WTC11 (cell line): ENCODE data around the gene PAFAH2.

Source experiments
- CBFB ChIP-seq: sonication (generic); formaldehyde crosslinking; IDR thresholded peaks from 2 replicates; pipeline ENCODE4 v1.8.1; 2022; ENCODE audit warnings: mild to moderate bottlenecking, low read depth, missing genetic modification reagents
- FOXK1 ChIP-seq: sonication (generic); formaldehyde crosslinking; IDR thresholded peaks from 2 replicates; pipeline ENCODE4 v1.8.0; 2022; ENCODE audit warnings: mild to moderate bottlenecking, moderate library complexity, missing genetic modification reagents
- FOXP1 ChIP-seq: sonication (generic); formaldehyde crosslinking; IDR thresholded peaks from 2 replicates; pipeline ENCODE4 v1.8.0; 2022; ENCODE audit warnings: missing genetic modification reagents, mild to moderate bottlenecking, moderate library complexity, borderline replicate concordance
- GABPB1 ChIP-seq: sonication (generic); formaldehyde crosslinking; IDR thresholded peaks from 2 replicates; pipeline ENCODE4 v1.8.1; 2023; ENCODE audit warnings: mild to moderate bottlenecking, missing genetic modification reagents
- TCF7 ChIP-seq: sonication (generic); formaldehyde crosslinking; IDR thresholded peaks from 2 replicates; pipeline ENCODE4 v1.8.0; 2022; ENCODE audit warnings: mild to moderate bottlenecking, low read depth, missing genetic modification reagents, moderate library complexity
- ZNF263 ChIP-seq: sonication (generic); formaldehyde crosslinking; IDR thresholded peaks from 2 replicates; pipeline ENCODE4 v1.8.1; 2022; ENCODE audit warnings: low read depth, mild to moderate bottlenecking, moderate library complexity, missing genetic modification reagents
- ZNF416 ChIP-seq: fragments of 250-450 bp; sonication (Bioruptor Pico); IDR thresholded peaks from 2 replicates; pipeline ENCODE4 v1.9.0; 2021; ENCODE audit warnings: mild to moderate bottlenecking, inconsistent platforms
- TF ChIP-seq, protein P1 (sequence below): sonication (generic); formaldehyde crosslinking; IDR thresholded peaks from 2 replicates; pipeline ENCODE4 v1.8.1; 2023; ENCODE audit warnings: mild to moderate bottlenecking, missing genetic modification reagents, moderate library complexity
- TF ChIP-seq, protein P2 (sequence below): fragments of 200-600 bp; IDR thresholded peaks from 2 replicates; pipeline ENCODE4 v1.8.0; 2022; ENCODE audit warnings: antibody characterized with exemption
- TF ChIP-seq, protein P3 (sequence below): sonication (generic); formaldehyde crosslinking; IDR thresholded peaks from 2 replicates; pipeline ENCODE4 v1.8.1; 2023; ENCODE audit warnings: mild to moderate bottlenecking, missing genetic modification reagents, borderline replicate concordance
- TF ChIP-seq, protein P4 (sequence below): sonication (generic); formaldehyde crosslinking; IDR thresholded peaks from 2 replicates; pipeline ENCODE4 v1.8.1; 2022; ENCODE audit warnings: mild to moderate bottlenecking, missing genetic modification reagents, moderate library complexity, borderline replicate concordance
- TF ChIP-seq, protein P5 (sequence below): sonication (generic); formaldehyde crosslinking; IDR thresholded peaks from 2 replicates; pipeline ENCODE4 v1.8.0; 2022; ENCODE audit warnings: missing genetic modification reagents
- TF ChIP-seq, protein P6 (sequence below): sonication (generic); formaldehyde crosslinking; IDR thresholded peaks from 2 replicates; pipeline ENCODE4 v1.8.0; 2023; ENCODE audit warnings: mild to moderate bottlenecking, missing genetic modification reagents
- TF ChIP-seq, protein P7 (sequence below): sonication (generic); formaldehyde crosslinking; IDR thresholded peaks from 2 replicates; pipeline ENCODE4 v1.8.1; 2023; ENCODE audit warnings: mild to moderate bottlenecking, missing genetic modification reagents

DNA sequence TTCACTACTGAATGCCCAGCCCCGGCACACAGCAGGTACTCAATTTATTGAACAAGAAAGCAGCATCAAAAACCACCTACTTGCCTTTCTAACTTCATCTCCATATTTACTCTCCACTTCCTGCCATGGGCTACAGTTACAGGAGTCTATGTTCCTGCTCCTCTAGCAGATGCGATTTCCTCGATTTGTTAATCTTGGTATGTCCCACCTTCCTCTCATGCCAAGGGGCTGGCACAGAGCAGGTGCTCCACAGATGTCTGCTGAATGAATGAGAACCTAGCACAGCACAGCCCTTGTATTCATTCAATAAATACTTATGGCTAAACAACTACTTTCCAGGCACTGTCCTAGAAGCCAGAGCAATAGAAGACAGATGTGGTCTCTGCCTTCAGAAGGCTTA, 12.2 kb downstream of the PAFAH2 start:
- TF ChIP-seq TCF7 (CRISPR knock-in tag) (no peak), FOXK1 (CRISPR knock-in tag) (no peak), ZNF416 (CRISPR knock-in tag) (no peak), GABPB1 (no peak), ZNF263 (CRISPR knock-in tag) (no peak), FOXP1 (CRISPR knock-in tag) (no peak), CBFB (CRISPR knock-in tag) (no peak)
- TF ChIP-seq, protein P1, sequence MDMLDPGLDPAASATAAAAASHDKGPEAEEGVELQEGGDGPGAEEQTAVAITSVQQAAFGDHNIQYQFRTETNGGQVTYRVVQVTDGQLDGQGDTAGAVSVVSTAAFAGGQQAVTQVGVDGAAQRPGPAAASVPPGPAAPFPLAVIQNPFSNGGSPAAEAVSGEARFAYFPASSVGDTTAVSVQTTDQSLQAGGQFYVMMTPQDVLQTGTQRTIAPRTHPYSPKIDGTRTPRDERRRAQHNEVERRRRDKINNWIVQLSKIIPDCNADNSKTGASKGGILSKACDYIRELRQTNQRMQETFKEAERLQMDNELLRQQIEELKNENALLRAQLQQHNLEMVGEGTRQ (CRISPR knock-in tag) = no peak
- TF ChIP-seq, protein P2, sequence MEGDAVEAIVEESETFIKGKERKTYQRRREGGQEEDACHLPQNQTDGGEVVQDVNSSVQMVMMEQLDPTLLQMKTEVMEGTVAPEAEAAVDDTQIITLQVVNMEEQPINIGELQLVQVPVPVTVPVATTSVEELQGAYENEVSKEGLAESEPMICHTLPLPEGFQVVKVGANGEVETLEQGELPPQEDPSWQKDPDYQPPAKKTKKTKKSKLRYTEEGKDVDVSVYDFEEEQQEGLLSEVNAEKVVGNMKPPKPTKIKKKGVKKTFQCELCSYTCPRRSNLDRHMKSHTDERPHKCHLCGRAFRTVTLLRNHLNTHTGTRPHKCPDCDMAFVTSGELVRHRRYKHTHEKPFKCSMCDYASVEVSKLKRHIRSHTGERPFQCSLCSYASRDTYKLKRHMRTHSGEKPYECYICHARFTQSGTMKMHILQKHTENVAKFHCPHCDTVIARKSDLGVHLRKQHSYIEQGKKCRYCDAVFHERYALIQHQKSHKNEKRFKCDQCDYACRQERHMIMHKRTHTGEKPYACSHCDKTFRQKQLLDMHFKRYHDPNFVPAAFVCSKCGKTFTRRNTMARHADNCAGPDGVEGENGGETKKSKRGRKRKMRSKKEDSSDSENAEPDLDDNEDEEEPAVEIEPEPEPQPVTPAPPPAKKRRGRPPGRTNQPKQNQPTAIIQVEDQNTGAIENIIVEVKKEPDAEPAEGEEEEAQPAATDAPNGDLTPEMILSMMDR = no peak
- TF ChIP-seq, protein P3, sequence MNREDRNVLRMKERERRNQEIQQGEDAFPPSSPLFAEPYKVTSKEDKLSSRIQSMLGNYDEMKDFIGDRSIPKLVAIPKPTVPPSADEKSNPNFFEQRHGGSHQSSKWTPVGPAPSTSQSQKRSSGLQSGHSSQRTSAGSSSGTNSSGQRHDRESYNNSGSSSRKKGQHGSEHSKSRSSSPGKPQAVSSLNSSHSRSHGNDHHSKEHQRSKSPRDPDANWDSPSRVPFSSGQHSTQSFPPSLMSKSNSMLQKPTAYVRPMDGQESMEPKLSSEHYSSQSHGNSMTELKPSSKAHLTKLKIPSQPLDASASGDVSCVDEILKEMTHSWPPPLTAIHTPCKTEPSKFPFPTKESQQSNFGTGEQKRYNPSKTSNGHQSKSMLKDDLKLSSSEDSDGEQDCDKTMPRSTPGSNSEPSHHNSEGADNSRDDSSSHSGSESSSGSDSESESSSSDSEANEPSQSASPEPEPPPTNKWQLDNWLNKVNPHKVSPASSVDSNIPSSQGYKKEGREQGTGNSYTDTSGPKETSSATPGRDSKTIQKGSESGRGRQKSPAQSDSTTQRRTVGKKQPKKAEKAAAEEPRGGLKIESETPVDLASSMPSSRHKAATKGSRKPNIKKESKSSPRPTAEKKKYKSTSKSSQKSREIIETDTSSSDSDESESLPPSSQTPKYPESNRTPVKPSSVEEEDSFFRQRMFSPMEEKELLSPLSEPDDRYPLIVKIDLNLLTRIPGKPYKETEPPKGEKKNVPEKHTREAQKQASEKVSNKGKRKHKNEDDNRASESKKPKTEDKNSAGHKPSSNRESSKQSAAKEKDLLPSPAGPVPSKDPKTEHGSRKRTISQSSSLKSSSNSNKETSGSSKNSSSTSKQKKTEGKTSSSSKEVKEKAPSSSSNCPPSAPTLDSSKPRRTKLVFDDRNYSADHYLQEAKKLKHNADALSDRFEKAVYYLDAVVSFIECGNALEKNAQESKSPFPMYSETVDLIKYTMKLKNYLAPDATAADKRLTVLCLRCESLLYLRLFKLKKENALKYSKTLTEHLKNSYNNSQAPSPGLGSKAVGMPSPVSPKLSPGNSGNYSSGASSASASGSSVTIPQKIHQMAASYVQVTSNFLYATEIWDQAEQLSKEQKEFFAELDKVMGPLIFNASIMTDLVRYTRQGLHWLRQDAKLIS (CRISPR knock-in tag) = no peak
- TF ChIP-seq, protein P4, sequence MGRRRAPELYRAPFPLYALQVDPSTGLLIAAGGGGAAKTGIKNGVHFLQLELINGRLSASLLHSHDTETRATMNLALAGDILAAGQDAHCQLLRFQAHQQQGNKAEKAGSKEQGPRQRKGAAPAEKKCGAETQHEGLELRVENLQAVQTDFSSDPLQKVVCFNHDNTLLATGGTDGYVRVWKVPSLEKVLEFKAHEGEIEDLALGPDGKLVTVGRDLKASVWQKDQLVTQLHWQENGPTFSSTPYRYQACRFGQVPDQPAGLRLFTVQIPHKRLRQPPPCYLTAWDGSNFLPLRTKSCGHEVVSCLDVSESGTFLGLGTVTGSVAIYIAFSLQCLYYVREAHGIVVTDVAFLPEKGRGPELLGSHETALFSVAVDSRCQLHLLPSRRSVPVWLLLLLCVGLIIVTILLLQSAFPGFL (CRISPR knock-in tag) = no peak
- TF ChIP-seq, protein P5, sequence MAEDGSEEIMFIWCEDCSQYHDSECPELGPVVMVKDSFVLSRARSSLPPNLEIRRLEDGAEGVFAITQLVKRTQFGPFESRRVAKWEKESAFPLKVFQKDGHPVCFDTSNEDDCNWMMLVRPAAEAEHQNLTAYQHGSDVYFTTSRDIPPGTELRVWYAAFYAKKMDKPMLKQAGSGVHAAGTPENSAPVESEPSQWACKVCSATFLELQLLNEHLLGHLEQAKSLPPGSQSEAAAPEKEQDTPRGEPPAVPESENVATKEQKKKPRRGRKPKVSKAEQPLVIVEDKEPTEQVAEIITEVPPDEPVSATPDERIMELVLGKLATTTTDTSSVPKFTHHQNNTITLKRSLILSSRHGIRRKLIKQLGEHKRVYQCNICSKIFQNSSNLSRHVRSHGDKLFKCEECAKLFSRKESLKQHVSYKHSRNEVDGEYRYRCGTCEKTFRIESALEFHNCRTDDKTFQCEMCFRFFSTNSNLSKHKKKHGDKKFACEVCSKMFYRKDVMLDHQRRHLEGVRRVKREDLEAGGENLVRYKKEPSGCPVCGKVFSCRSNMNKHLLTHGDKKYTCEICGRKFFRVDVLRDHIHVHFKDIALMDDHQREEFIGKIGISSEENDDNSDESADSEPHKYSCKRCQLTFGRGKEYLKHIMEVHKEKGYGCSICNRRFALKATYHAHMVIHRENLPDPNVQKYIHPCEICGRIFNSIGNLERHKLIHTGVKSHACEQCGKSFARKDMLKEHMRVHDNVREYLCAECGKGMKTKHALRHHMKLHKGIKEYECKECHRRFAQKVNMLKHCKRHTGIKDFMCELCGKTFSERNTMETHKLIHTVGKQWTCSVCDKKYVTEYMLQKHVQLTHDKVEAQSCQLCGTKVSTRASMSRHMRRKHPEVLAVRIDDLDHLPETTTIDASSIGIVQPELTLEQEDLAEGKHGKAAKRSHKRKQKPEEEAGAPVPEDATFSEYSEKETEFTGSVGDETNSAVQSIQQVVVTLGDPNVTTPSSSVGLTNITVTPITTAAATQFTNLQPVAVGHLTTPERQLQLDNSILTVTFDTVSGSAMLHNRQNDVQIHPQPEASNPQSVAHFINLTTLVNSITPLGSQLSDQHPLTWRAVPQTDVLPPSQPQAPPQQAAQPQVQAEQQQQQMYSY = no peak
- TF ChIP-seq, protein P6, sequence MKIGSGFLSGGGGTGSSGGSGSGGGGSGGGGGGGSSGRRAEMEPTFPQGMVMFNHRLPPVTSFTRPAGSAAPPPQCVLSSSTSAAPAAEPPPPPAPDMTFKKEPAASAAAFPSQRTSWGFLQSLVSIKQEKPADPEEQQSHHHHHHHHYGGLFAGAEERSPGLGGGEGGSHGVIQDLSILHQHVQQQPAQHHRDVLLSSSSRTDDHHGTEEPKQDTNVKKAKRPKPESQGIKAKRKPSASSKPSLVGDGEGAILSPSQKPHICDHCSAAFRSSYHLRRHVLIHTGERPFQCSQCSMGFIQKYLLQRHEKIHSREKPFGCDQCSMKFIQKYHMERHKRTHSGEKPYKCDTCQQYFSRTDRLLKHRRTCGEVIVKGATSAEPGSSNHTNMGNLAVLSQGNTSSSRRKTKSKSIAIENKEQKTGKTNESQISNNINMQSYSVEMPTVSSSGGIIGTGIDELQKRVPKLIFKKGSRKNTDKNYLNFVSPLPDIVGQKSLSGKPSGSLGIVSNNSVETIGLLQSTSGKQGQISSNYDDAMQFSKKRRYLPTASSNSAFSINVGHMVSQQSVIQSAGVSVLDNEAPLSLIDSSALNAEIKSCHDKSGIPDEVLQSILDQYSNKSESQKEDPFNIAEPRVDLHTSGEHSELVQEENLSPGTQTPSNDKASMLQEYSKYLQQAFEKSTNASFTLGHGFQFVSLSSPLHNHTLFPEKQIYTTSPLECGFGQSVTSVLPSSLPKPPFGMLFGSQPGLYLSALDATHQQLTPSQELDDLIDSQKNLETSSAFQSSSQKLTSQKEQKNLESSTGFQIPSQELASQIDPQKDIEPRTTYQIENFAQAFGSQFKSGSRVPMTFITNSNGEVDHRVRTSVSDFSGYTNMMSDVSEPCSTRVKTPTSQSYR (CRISPR knock-in tag) = no peak
- TF ChIP-seq, protein P7, sequence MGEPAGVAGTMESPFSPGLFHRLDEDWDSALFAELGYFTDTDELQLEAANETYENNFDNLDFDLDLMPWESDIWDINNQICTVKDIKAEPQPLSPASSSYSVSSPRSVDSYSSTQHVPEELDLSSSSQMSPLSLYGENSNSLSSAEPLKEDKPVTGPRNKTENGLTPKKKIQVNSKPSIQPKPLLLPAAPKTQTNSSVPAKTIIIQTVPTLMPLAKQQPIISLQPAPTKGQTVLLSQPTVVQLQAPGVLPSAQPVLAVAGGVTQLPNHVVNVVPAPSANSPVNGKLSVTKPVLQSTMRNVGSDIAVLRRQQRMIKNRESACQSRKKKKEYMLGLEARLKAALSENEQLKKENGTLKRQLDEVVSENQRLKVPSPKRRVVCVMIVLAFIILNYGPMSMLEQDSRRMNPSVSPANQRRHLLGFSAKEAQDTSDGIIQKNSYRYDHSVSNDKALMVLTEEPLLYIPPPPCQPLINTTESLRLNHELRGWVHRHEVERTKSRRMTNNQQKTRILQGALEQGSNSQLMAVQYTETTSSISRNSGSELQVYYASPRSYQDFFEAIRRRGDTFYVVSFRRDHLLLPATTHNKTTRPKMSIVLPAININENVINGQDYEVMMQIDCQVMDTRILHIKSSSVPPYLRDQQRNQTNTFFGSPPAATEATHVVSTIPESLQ = no peak
